GM19099 (cell line): ENCODE measurements around the gene ARHGAP26.

Experiments used
- POLR2A ChIP-seq: IDR thresholded peaks from 3 replicates; pipeline ENCODE4 v1.6.1; 2011; ENCODE audit warnings: low read depth; ENCODE audit not compliant: insufficient read length; ENCODE audit errors: extremely low read depth

The ARHGAP26 gene

GRCh38 chr5:142836048-142836447 is 65.9 kb downstream of the ARHGAP26 start:
- no peak for TF ChIP-seq POLR2A

GRCh38 chr5:142837081-142837725 is 67.0 kb downstream of the ARHGAP26 start:
- TF ChIP-seq POLR2A, result no peak

- no peak for TF ChIP-seq POLR2A
These were observed 68.7 kb downstream of the ARHGAP26 start for GRCh38 chr5:142838845-142839244.

- no peak for TF ChIP-seq POLR2A
These were observed 69.7 kb downstream of the ARHGAP26 start for GRCh38 chr5:142839711-142840346.

GRCh38 chr5:142840575-142840974 is 70.4 kb downstream of the ARHGAP26 start:
- no peak for TF ChIP-seq POLR2A

- TF ChIP-seq POLR2A, result no peak
These were observed 71.5 kb downstream of the ARHGAP26 start for GRCh38 chr5:142841511-142842265.

- TF ChIP-seq POLR2A, result no peak
These were observed 73.1 kb downstream of the ARHGAP26 start for GRCh38 chr5:142842994-142843905.

- TF ChIP-seq POLR2A, result no peak
These were observed 74.7 kb downstream of the ARHGAP26 start for GRCh38 chr5:142844866-142845265.

- TF ChIP-seq POLR2A, result no peak
These were observed 75.3 kb downstream of the ARHGAP26 start for GRCh38 chr5:142845402-142845921.

GRCh38 chr5:142845954-142846398 is 75.8 kb downstream of the ARHGAP26 start:
- no peak for TF ChIP-seq POLR2A

GRCh38 chr5:142846406-142846805 is 76.2 kb downstream of the ARHGAP26 start:
- TF ChIP-seq POLR2A, result no peak

- TF ChIP-seq POLR2A, result no peak
These were observed 78.0 kb downstream of the ARHGAP26 start for GRCh38 chr5:142847898-142848790.

GRCh38 chr5:142849466-142849865 is 79.3 kb downstream of the ARHGAP26 start:
- no peak for TF ChIP-seq POLR2A

- no peak for TF ChIP-seq POLR2A
These were observed 79.7 kb downstream of the ARHGAP26 start for GRCh38 chr5:142849880-142850279.
